ENCODE data around the gene B3GAT2.

GRCh38 chr6:70980727-70981126 is 23.9 kb upstream of the B3GAT2 start:
- TF ChIP-seq CTCF (IDR thresholded peaks at IDR 0.05) (no peak), POLR2A (IDR thresholded peaks at IDR 0.05) (no peak)

All from adrenal gland (tissue), 5 donors.